Right lobe of liver (tissue), 6 donors: Measurements from ENCODE around the gene OR11A1. TPM values are rescaled to one million over a fixed set of nuclear protein-coding genes. Genes with fewer than 3 reads are reported as not detected.

ENCODE experiments used
- ATAC-seq, 4 donors: fragments of 200-7000 bp; cut with Tn5 transposase; one replicate each; pipeline ENCODE4 v1.9.1; 2020; ENCODE audit warnings: mild to moderate bottlenecking in 4 of 4, moderate library complexity in 4 of 4
- DNase-seq, 3 donors: peaks; one replicate each; pipeline ENCODE4 v3.0.0-alpha.2; 2020
- H3K27ac ChIP-seq, 3 donors: fragments of 200-600 bp; one replicate each; pipeline ENCODE4 v1.8.0; 2022
- H3K27me3 ChIP-seq, 2 donors: fragments of 200-600 bp; one replicate each; pipeline ENCODE4 v1.8.0; 2022
- H3K36me3 ChIP-seq, 4 donors: fragments of 200-600 bp; sonication (generic) in 1 of 4; one replicate each; pipeline versions ENCODE4 v1.5.1 to v1.8.0; 2017 to 2022; ENCODE audit warnings: control low read depth in 1 of 4
- H3K4me1 ChIP-seq, 4 donors: fragments of 200-600 bp; sonication (generic) in 1 of 4; one replicate each; pipeline versions ENCODE4 v1.5.1 to v1.8.0; 2017 to 2022; ENCODE audit warnings: control low read depth in 1 of 4
- H3K4me3 ChIP-seq, 3 donors: fragments of 200-600 bp; one replicate each; pipeline ENCODE4 v1.8.0; 2022
- H3K9me3 ChIP-seq, 4 donors: fragments of 200-600 bp; sonication (generic) in 1 of 4; one replicate each; pipeline versions ENCODE4 v1.5.1 to v1.8.0; 2017 to 2022; ENCODE audit warnings: control low read depth in 1 of 4
- CTCF ChIP-seq, 4 donors: fragments of 200-600 bp in 3 of 4; fragments of 450-650 bp in 1 of 4; IDR thresholded peaks; one replicate each; pipeline versions ENCODE4 v1.5.1 to v1.8.0; 2016 to 2022; ENCODE audit warnings: antibody characterized with exemption in 4 of 4, mild to moderate bottlenecking in 2 of 4
- POLR2A ChIP-seq: fragments of 450-650 bp; IDR thresholded peaks from one replicate; pipeline ENCODE4 v1.6.1; 2017; ENCODE audit warnings: antibody characterized with exemption, mild to moderate bottlenecking
- WGBS: methylation state at CpG from one replicate; pipeline ENCODE4 v1.1.6; 2018; ENCODE audit warnings: low coverage, low lambda C conversion rate; ENCODE audit not compliant: insufficient coverage; ENCODE audit errors: missing lambda C conversion rate; 5-methylcytosine and 5-hydroxymethylcytosine counted together
- intact Hi-C, 2 donors: fragments of 100-400 bp; cut with DNase I; formaldehyde crosslinking; loops; one replicate each; pipeline versions ENCODE4 v1.11.2 to v1.14.1; 2022
- total RNA-seq, 6 experiments: library from RNA; depleted of rRNA in 2 of 6; stranded (reverse); fragments of >200 nt in 2 of 6; fragmentation: NEBNext Ultra II Directional in 3 of 6; extraction: Animal tissue kit (Norgen Biotek cat#: 25700) in 3 of 6; gene quantifications; one replicate each; pipeline versions ENCODE4 v1.1.0 to v1.2.4, GENCODE V29; 2016 to 2023
- donor health status: DM: no; HTN: yes; CAD: no.
- donor health status: DM: no; HTN: no; CAD: no.
- donor health status: DM: no; HTN: no; CAD: no.
- donor health status: DM: no; HTN: yes; CAD: no.
- donor health status: DM: no; HTN: yes; CAD: no.

The OR11A1 gene
- total RNA-seq, 6 experiments from 2014 or later: not detected

DNA sequence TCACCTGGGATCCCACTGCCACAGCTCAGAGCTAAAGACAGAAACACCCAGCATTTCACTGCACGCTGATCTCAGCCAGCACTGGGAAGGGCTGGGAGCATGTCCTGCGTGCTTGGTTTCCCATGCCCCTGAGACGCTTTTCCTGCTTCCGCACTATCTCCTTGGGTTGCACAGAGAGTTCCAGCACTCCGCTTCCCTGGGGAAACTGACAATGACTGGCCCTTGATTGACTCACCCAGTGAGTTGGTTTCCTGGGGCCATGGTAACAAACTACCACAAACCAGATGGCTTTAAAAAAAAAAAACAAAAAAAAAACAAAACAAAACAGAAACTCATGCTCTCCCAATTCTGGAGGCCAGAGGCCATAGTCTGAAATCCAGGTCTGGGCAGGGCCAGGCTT, 45.7 kb upstream of the OR11A1 start:
- H3K4me3 ChIP-seq: no peak overlapping the region
- intact Hi-C loops: no loop called here
- H3K27ac ChIP-seq: no peak overlapping the region
- no peak for TF ChIP-seq CTCF (IDR thresholded peaks at IDR 0.05)
- no peak for TF ChIP-seq POLR2A
- DNase-seq: no peak
- H3K36me3 ChIP-seq: no peaks in the 10 kb centered on the region
- no peaks in the 10 kb centered on the region for H3K27me3 ChIP-seq
- H3K4me1 ChIP-seq: no peaks in the 10 kb centered on the region
- no peak for ATAC-seq
- no peaks in the 10 kb centered on the region for H3K9me3 ChIP-seq
- WGBS: 73% methylated on average over 2 of the region's 5 CpGs

DNA sequence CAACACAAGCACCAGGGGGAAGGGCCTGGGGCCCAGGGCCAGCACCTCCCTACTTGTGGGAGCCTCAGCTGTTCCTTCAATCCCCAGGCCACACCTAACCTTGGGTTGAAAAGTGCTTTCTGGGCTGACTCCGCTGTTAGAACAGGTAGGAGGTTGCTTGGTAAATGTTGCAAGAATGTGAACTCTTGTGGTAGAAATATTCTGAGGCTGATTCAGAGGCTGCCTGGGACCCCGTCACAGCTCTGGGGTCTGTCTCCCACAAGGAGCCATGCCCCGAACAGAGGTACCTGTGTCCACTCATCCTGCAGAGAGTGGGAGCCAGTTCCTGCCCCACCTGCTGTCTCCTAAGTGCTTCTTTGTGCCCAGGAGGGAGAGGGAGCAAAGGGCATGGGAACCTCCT, 45.3 kb upstream of the OR11A1 start:
- Histone ChIP-seq H3K36me3 (no peaks in the 10 kb centered on the region), H3K9me3 (no peaks in the 10 kb centered on the region), H3K4me1 (no peaks in the 10 kb centered on the region), H3K27me3 (no peaks in the 10 kb centered on the region), H3K27ac (no peak overlapping the region), H3K4me3 (no peak overlapping the region)
- ATAC-seq (no peak), DNase-seq (no peak)
- TF ChIP-seq CTCF (IDR thresholded peaks at IDR 0.05): no peak
- no peak for TF ChIP-seq POLR2A
- WGBS: no CpG with 5 or more reads among the region's 3 CpGs
- intact Hi-C loops: no loop called here

DNA sequence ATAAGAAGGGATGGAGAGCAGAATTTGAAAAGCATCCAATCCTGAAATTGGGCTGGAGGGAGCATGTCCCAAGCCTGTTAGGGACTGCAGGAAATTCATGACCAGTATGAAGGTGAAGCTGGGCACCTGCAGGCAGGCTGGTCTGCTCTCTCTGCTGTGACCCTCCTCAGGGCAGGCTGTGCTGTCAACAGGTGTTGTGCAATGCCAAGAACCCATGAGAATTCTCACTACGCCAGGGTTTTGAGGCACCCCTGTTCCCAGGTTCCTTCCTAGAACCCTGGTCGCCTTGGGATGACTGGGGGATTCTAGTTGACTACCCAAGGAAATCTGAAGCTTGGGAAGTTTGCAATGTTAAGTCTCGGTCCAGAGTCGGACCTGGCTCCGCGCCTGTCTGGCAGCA, 44.2 kb upstream of the OR11A1 start:
- DNase-seq (no peak), ATAC-seq (no peak)
- H3K27me3 ChIP-seq: no peaks in the 10 kb centered on the region
- H3K4me1 ChIP-seq: no peaks in the 10 kb centered on the region
- H3K36me3 ChIP-seq: no peaks in the 10 kb centered on the region
- WGBS: 67% methylated on average over 1 of the region's 6 CpGs
- TF ChIP-seq POLR2A (no peak), CTCF (IDR thresholded peaks at IDR 0.05) (no peak)
- intact Hi-C loops: no loop called here
- H3K9me3 ChIP-seq: no peaks in the 10 kb centered on the region
- H3K27ac ChIP-seq: no peak overlapping the region
- no peak overlapping the region for H3K4me3 ChIP-seq

DNA sequence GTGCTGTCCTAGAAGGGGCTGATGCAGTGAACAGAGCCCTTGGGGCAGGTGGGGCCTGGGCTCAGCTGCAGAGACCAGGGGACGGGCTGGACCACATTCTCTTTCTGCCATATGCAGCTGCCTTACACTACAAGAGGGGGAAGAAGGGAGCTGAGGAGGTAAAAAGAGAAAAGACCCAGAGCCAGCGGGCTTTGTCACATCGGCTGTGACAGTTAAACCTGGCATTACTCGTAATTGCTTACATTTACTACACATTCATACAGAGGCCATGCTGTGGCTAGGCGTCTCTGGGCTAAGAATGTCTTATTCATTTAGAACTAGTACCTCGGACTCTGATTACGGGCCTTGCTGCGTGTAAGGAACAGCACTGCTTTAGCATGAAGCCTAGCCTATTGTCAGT, 43.7 kb upstream of the OR11A1 start:
- ATAC-seq (no peak), DNase-seq (no peak)
- H3K27me3 ChIP-seq: no peaks in the 10 kb centered on the region
- no peak overlapping the region for H3K4me3 ChIP-seq
- H3K9me3 ChIP-seq: no peaks in the 10 kb centered on the region
- intact Hi-C loops: no loop called here
- WGBS: 82% methylated on average over 8 of the region's 8 CpGs
- TF ChIP-seq CTCF (IDR thresholded peaks at IDR 0.05) (no peak), POLR2A (no peak)
- H3K36me3 ChIP-seq: no peaks in the 10 kb centered on the region
- H3K27ac ChIP-seq: no peak overlapping the region
- H3K4me1 ChIP-seq: no peaks in the 10 kb centered on the region

GRCh38 chr6:29499704-29500103, 42.8 kb upstream of the OR11A1 start:
- intact Hi-C loops: no loop called here
- TF ChIP-seq POLR2A: no peak
- TF ChIP-seq CTCF (IDR thresholded peaks at IDR 0.05): no peak
- Histone ChIP-seq H3K27ac (no peak overlapping the region), H3K27me3 (no peaks in the 10 kb centered on the region), H3K4me1 (no peaks in the 10 kb centered on the region), H3K4me3 (no peak overlapping the region), H3K36me3 (no peaks in the 10 kb centered on the region), H3K9me3 (no peaks in the 10 kb centered on the region)
- DNase-seq: no peak
- ATAC-seq: no peak
- 79% methylated on average over 5 of the region's 5 CpGs for WGBS
